OCI-LY7 (cell line): ENCODE results near the gene MFSD6.

Source experiments
- EZH2phosphoT487 ChIP-seq: fragments of 200-600 bp; sonication (generic); IDR thresholded peaks from 2 replicates; pipeline ENCODE4 v1.6.1; 2018; ENCODE audit warnings: low read depth, borderline replicate concordance, mild to moderate bottlenecking, mixed run types, antibody characterized with exemption, low read length, moderate library complexity, mixed read lengths
- TF ChIP-seq, protein P1 (sequence below): fragments of 200-600 bp; sonication (generic); conservative IDR thresholded peaks from 2 replicates; pipeline ENCODE4 v1.5.1; 2014; ENCODE audit warnings: mild to moderate bottlenecking, antibody characterized with exemption, low read length, moderate library complexity, mixed read lengths

- TF ChIP-seq, protein P1, sequence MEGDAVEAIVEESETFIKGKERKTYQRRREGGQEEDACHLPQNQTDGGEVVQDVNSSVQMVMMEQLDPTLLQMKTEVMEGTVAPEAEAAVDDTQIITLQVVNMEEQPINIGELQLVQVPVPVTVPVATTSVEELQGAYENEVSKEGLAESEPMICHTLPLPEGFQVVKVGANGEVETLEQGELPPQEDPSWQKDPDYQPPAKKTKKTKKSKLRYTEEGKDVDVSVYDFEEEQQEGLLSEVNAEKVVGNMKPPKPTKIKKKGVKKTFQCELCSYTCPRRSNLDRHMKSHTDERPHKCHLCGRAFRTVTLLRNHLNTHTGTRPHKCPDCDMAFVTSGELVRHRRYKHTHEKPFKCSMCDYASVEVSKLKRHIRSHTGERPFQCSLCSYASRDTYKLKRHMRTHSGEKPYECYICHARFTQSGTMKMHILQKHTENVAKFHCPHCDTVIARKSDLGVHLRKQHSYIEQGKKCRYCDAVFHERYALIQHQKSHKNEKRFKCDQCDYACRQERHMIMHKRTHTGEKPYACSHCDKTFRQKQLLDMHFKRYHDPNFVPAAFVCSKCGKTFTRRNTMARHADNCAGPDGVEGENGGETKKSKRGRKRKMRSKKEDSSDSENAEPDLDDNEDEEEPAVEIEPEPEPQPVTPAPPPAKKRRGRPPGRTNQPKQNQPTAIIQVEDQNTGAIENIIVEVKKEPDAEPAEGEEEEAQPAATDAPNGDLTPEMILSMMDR = no peak
- TF ChIP-seq EZH2phosphoT487 = no peak
These were observed 48.7 kb downstream of the MFSD6 start for GRCh38 chr2:190456833-190457232.
